ENCODE results near the gene ECI2.
"Not testable (repeated sequence)": the region's sequence is repeated elsewhere in the genome, so short reads cannot be mapped to it uniquely, and the experiment has no call there.

The ECI2 gene

DNA sequence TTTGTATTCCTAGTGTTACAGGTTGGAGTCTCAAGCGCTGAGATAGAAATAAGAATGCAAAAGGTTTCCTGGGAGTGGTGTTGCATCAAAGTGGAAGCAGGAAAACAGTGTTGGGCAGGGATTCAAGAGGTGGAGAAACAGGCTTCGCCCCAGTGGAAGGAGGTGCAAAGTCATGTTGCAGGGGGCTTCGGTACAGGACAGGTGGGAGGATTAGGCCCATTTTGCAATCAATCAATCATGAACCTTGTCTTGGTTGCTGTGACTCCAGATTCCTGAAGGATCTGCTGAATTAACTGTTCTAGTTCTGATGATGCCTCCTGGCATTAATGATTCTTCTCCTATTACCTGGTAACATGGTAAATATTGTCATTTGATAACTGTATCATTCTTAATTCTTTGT, 34.1 kb downstream of the ECI2 start:
- no peak for DNase-seq

DNA sequence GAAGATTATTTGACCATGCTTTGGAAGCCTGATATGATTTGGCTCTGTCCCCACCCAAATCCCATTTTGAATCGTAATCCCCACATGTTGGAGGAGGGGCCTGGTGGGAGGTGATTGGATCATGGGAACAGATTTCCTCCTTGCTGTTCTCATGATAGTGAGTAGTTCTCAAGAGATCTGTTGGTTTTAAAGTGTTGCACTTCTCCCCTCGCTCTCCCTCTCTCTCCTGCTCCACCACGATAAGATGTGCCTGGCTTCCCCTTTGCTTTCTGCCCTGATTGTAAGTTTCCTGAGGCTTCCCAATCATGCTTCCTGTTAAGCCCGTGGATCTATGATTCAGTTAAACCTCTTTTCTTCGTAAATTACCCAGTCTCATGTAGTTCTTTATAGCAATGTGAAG, 34.7 kb downstream of the ECI2 start:
- DNase-seq: no peak

DNA sequence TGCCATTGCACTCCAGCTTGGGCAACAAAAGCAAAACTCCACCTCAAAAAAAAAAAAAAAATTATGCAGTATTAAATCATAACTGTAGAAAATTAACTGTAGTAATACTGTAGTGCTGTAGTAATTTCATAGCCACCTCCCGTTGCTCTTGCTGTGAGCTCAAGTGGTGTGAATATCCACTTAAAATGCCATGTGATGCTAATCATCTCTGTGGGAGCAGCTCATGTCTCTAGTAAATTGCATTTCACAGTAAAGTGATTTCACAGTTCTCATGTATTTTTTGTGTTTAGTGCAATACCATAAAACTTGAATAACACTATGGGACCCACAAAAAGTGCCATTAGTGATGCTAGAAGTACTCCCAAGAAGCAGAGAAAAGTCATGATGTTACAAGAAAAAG, 42.1 kb downstream of the ECI2 start:
- no peak for DNase-seq

GRCh38 chr6:4091941-4092340, 43.4 kb downstream of the ECI2 start:
- no peak for DNase-seq

- not testable (repeated sequence) for DNase-seq
These were observed 45.3 kb downstream of the ECI2 start for GRCh38 chr6:4090043-4090442.

DNA sequence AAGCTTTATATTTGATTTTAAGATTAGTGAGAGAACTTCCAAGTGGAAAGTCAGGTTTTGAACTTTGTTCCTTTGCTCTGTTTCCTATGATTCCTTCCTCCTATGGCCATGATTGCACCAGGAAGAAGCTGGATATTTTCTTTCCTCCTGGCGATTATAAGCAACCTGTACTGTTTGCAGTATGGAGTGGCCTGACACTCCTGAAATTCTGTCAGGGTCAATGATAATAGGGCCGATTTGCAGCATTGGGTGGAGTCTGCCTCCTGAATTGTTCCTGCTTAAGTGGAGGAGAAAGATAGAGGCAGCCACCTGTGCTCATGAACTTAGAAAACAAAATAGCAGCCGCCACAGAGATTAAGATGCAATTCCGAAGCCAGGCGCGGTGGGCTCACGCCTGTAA, 46.7 kb downstream of the ECI2 start:
- no peak for DNase-seq

GRCh38 chr6:4085332-4085700, 50.1 kb downstream of the ECI2 start:
- no peak for DNase-seq

- DNase-seq: no peak
These were observed 50.7 kb downstream of the ECI2 start for GRCh38 chr6:4084444-4085331.

DNA sequence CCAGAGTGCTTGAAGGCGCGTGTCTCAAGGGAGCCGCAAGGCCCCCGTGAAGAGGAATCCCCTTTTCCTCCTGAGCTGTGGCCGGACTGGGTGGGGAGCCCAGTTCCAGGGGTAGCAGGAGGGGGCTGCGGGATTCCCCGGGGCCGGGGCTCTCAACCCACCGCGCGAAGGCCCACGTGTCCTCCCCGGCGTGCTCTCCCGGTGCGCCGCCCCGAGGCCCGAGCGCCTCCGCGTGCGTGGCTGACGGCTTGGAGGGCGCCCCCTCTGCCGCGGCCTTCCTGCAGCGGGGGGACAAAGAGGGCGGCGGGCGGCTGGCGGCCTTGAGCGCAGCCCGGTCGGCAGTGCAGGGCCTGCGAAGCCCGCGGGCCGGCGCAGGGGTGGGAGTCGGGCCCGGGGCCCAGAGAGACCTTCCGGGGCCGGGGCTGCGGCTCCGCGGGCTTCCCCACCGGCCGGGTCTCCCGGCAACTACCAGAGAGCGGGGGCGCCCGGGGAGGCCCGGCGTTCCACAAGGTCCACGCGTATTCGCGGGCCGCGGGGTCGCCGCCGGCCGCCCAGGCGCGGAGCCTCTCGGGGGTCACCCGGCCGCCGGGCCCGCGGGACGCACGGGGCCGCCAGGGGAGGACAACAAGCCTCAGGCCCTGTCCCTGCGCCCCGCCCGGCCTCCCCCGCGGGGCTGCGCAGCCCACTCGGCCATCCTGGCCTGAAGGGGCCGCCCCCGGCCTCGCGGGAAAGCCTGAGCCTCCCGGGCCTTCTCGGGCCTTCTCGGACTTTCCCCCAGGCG, 56.5 kb downstream of the ECI2 start, which contains the start of gene FAM217A:
FAM217A (minus strand) TSS at position 447 of the 781 bp plus-strand sequence. CDS start 1,723 bp downstream, outside the sequence.
- DNase-seq: no peak

- no peak for DNase-seq
These were observed 60.7 kb downstream of the ECI2 start for GRCh38 chr6:4074478-4075235.

GRCh38 chr6:4071330-4071729, 64.0 kb downstream of the ECI2 start:
- DNase-seq: no peak

GRCh38 chr6:4069199-4069598, 66.2 kb downstream of the ECI2 start:
- no peak for DNase-seq

- no peak for DNase-seq
These were observed 67.7 kb downstream of the ECI2 start for GRCh38 chr6:4067673-4068072.

GRCh38 chr6:4066029-4066755, 69.2 kb downstream of the ECI2 start:
- no peak for DNase-seq

Data from CD4-positive, alpha-beta T cell treated with Interleukin-17A for 4 hours (primary cell).